ENCODE measurements around the gene RPP21. TPM values are rescaled to one million over a fixed set of nuclear protein-coding genes. Genes with fewer than 3 reads are reported as not detected.

RPP21 gene
- total RNA-seq, 1 donor: 24.6 TPM

DNA sequence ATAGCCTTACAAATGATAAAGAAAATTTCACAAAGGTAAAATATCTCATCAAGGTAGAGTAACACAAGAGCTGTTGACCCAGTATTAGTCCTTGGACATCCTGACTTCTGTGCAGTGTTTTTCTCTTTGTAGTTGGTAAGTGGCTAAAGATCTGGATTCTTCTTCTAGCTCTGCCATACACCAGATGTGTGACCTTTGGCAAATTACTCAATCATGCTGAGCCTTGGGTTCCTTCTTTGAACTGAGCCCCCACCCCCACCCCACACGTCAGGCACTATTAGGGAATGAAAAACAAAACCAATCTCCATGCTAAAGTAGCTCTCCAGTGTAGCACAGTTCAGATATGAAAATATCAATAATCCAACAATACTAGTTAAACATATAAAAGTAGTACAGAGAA is 33.3 kb upstream of the RPP21 start:
- no peak overlapping the region for H3K4me3 ChIP-seq (ENCODE audit: insufficient read depth, low read length)
- peaks cover 100% of the 10 kb centered on the region for H3K79me2 ChIP-seq (ENCODE audit: insufficient read depth, low read length)
- no peak for DNase-seq (ENCODE audit: insufficient read length, low spot score, missing footprints)
- TF ChIP-seq CTCF (IDR thresholded peaks at IDR 0.05; ENCODE audit: extremely low read depth, low read depth, low read length): no peak
- no peaks in the 10 kb centered on the region for H3K4me1 ChIP-seq (ENCODE audit: insufficient read depth, low read length)
- H3K4me2 ChIP-seq (ENCODE audit: insufficient read depth, low read length): no peak overlapping the region
- peaks cover 16% of the 10 kb centered on the region for H3K36me3 ChIP-seq (ENCODE audit: insufficient read depth, low read length)
- H4K20me1 ChIP-seq (ENCODE audit: insufficient read depth, low read length): peaks cover 77% of the 10 kb centered on the region
- H3K27ac ChIP-seq (ENCODE audit: low read depth, low read length): no peak overlapping the region
- no peaks in the 10 kb centered on the region for H3K27me3 ChIP-seq (ENCODE audit: insufficient read depth, low read length)
- H3K9me3 ChIP-seq (ENCODE audit: low read depth, low read length): no peaks in the 10 kb centered on the region
- no peak overlapping the region for H2AFZ ChIP-seq (ENCODE audit: low read length)

DNA sequence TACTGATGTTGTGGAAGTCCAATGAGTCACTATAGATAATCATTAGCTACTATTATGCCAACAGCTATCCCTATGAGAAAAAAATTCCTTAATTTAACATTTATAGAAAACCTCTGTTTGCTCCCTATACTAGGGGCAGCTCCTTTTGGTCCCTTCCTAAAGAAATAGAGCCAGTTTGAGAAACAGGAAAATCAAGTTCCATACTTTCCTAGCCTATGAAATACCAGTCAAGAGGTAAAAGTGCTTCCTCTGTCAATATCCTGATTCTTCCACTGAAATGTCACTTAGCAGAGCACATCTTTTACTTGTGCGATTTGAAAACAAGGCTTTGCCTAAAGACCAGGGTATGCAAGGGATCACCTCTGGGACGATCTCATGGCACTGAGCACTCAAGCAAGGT is 32.7 kb upstream of the RPP21 start:
- Histone ChIP-seq H4K20me1 (ENCODE audit: insufficient read depth, low read length) (peaks cover 73% of the 10 kb centered on the region), H3K4me2 (ENCODE audit: insufficient read depth, low read length) (no peak overlapping the region), H3K4me3 (ENCODE audit: insufficient read depth, low read length) (no peak overlapping the region), H3K27me3 (ENCODE audit: insufficient read depth, low read length) (no peaks in the 10 kb centered on the region), H3K36me3 (ENCODE audit: insufficient read depth, low read length) (peaks cover 16% of the 10 kb centered on the region), H2AFZ (ENCODE audit: low read length) (no peak overlapping the region), H3K79me2 (ENCODE audit: insufficient read depth, low read length) (peaks cover 100% of the 10 kb centered on the region), H3K9me3 (ENCODE audit: low read depth, low read length) (no peaks in the 10 kb centered on the region), H3K27ac (ENCODE audit: low read depth, low read length) (no peak overlapping the region), H3K4me1 (ENCODE audit: insufficient read depth, low read length) (no peaks in the 10 kb centered on the region)
- no peak for DNase-seq (ENCODE audit: insufficient read length, low spot score, missing footprints)
- TF ChIP-seq CTCF (IDR thresholded peaks at IDR 0.05; ENCODE audit: extremely low read depth, low read depth, low read length): no peak

GRCh38 chr6:30312676-30313321 is 32.2 kb upstream of the RPP21 start:
- no peak for TF ChIP-seq CTCF (IDR thresholded peaks at IDR 0.05; ENCODE audit: extremely low read depth, low read depth, low read length)
- no peak for DNase-seq (ENCODE audit: insufficient read length, low spot score, missing footprints)
- peaks cover 100% of the 10 kb centered on the region for H3K79me2 ChIP-seq (ENCODE audit: insufficient read depth, low read length)
- no peaks in the 10 kb centered on the region for H3K4me1 ChIP-seq (ENCODE audit: insufficient read depth, low read length)
- no peaks in the 10 kb centered on the region for H3K9me3 ChIP-seq (ENCODE audit: low read depth, low read length)
- no peak overlapping the region for H3K27ac ChIP-seq (ENCODE audit: low read depth, low read length)
- H2AFZ ChIP-seq (ENCODE audit: low read length): no peak overlapping the region
- H3K4me3 ChIP-seq (ENCODE audit: insufficient read depth, low read length): no peak overlapping the region
- H3K36me3 ChIP-seq (ENCODE audit: insufficient read depth, low read length): peaks cover 16% of the 10 kb centered on the region
- no peak overlapping the region for H3K4me2 ChIP-seq (ENCODE audit: insufficient read depth, low read length)
- no peaks in the 10 kb centered on the region for H3K27me3 ChIP-seq (ENCODE audit: insufficient read depth, low read length)
- H4K20me1 ChIP-seq (ENCODE audit: insufficient read depth, low read length): peaks cover 74% of the 10 kb centered on the region

DNA sequence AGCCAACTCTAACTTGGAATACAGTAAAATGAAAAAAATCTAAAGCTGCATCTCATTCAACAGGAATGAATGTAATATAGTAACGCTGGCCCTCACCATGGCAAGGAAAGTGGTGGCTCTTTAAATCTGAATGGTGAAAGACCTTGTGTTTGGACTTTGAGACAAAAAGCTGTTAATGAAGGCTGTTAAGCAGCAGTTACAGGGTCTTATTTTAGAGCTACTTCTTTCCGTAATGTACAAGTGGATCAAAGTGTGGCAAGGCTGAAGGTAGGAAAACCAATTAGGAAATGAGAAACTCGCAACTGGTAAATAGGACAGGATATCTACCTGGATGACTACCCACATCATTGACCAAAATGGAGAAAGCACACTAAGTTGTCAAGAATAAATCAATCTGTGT is 29.8 kb upstream of the RPP21 start:
- Histone ChIP-seq H4K20me1 (ENCODE audit: insufficient read depth, low read length) (peaks cover 83% of the 10 kb centered on the region), H3K36me3 (ENCODE audit: insufficient read depth, low read length) (peaks cover 16% of the 10 kb centered on the region), H2AFZ (ENCODE audit: low read length) (no peak overlapping the region), H3K27ac (ENCODE audit: low read depth, low read length) (no peak overlapping the region), H3K4me2 (ENCODE audit: insufficient read depth, low read length) (no peak overlapping the region), H3K4me3 (ENCODE audit: insufficient read depth, low read length) (no peak overlapping the region), H3K79me2 (ENCODE audit: insufficient read depth, low read length) (peaks cover 99% of the 10 kb centered on the region), H3K9me3 (ENCODE audit: low read depth, low read length) (no peaks in the 10 kb centered on the region), H3K27me3 (ENCODE audit: insufficient read depth, low read length) (no peaks in the 10 kb centered on the region), H3K4me1 (ENCODE audit: insufficient read depth, low read length) (no peaks in the 10 kb centered on the region)
- TF ChIP-seq CTCF (IDR thresholded peaks at IDR 0.05; ENCODE audit: extremely low read depth, low read depth, low read length): no peak
- no peak for DNase-seq (ENCODE audit: insufficient read length, low spot score, missing footprints)
